Spleen (tissue), 7 donors: ENCODE data around the gene PRELID3B.

Experiments used
- POLR2AphosphoS5 ChIP-seq, 3 donors: sonication (generic); formaldehyde crosslinking; IDR thresholded peaks; one replicate each; pipeline ENCODE4 v1.5.1; 2017; ENCODE audit warnings: antibody characterized with exemption in 3 of 3
- TF ChIP-seq, protein P1 (sequence below), 11 experiments: fragments of 200-600 bp in 7 of 11; fragments of 450-650 bp in 4 of 11; sonication (generic) in 4 of 11; IDR thresholded peaks in 8 of 11; conservative IDR thresholded peaks in 3 of 11; 1 replicate in 7 of 11; 2 replicates in 4 of 11; pipeline versions ENCODE4 v1.4.0 to v1.8.0; 2016 to 2021; ENCODE audit warnings: antibody characterized with exemption in 11 of 11, inconsistent platforms in 4 of 11, mild to moderate bottlenecking in 1 of 11
- donor health status: DM: no; HTN: no; CAD: no; lungs with moderate emphysema.
- donor health status: DM: no; HTN: no; CAD: no.
- donor health status: DM: no; HTN: no; CAD: no.

DNA sequence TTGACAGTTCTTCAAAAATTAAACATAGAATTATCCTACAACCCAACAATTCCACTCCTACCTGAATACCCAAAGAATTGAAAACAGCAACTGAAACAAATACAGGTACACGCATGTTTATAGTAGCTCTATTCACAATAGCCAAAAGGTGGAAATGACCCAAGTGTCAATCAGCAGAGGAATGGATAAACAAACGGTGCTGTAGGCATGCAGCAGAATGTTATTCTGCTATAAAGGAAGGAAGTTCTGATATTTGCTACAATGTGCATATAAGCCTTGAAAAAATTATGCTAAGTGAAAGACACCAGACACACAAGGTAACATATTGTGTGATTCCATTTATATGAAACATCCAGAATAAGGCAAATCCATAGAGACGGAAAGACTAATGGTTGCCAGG lies 38.5 kb upstream of the PRELID3B start:
- TF ChIP-seq, protein P1, sequence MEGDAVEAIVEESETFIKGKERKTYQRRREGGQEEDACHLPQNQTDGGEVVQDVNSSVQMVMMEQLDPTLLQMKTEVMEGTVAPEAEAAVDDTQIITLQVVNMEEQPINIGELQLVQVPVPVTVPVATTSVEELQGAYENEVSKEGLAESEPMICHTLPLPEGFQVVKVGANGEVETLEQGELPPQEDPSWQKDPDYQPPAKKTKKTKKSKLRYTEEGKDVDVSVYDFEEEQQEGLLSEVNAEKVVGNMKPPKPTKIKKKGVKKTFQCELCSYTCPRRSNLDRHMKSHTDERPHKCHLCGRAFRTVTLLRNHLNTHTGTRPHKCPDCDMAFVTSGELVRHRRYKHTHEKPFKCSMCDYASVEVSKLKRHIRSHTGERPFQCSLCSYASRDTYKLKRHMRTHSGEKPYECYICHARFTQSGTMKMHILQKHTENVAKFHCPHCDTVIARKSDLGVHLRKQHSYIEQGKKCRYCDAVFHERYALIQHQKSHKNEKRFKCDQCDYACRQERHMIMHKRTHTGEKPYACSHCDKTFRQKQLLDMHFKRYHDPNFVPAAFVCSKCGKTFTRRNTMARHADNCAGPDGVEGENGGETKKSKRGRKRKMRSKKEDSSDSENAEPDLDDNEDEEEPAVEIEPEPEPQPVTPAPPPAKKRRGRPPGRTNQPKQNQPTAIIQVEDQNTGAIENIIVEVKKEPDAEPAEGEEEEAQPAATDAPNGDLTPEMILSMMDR (IDR thresholded peaks at IDR 0.05 in 8 of 11, conservative IDR thresholded peaks at IDR 0.05 in 3 of 11): no peak
- TF ChIP-seq POLR2AphosphoS5 (IDR thresholded peaks at IDR 0.05): no peak
